GM21576 (cell line): ENCODE results near the gene UBE3A.

Experiments used
- ATAC-seq: cut with Tn5 transposase; IDR thresholded peaks from one replicate; pipeline ENCODE4 v1.9.1; 2021; ENCODE audit warnings: mild to moderate bottlenecking, moderate library complexity; ENCODE audit not compliant: unreplicated experiment

Gene UBE3A

DNA sequence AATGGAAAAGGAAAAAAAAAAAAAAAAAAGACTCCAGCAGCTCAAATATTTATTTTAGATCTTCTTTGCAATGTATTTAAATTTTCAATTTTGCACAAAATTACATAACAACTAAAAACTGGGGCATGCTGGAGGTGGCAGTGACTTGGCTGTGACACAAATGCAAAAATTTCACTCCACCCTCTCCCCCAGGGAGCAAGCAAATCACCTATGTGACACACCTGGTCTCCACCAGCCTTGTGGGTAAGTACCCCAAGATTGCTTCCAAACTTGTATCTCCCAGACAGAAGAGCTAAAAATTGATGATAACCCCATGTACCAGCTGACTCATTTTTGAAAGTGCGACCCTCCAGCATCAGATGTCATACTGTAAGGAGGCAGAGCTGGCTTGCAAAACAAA is 32.0 kb downstream of the UBE3A start:
- ATAC-seq, result no peak

DNA sequence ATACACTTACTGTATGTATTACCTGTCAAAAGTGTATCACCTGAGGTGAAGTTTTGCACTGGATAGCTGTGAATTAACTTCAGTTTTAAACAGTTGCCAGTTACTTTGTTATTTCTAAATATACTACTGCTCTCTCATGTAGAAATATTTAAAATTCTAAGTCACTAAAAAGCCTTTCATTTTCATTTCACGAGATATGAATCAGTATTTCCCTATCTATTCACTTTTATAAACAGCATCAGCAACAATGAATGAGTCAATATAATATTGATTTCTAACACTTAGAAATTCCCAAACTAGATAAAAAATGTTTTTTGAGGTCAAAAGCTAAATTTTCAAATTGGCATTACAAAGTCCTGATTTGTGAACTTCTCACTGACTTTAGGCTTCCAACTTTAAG is 32.6 kb downstream of the UBE3A start:
- no peak for ATAC-seq

GRCh38 chr15:25403771-25404170 is 35.1 kb downstream of the UBE3A start:
- ATAC-seq, result no peak

DNA sequence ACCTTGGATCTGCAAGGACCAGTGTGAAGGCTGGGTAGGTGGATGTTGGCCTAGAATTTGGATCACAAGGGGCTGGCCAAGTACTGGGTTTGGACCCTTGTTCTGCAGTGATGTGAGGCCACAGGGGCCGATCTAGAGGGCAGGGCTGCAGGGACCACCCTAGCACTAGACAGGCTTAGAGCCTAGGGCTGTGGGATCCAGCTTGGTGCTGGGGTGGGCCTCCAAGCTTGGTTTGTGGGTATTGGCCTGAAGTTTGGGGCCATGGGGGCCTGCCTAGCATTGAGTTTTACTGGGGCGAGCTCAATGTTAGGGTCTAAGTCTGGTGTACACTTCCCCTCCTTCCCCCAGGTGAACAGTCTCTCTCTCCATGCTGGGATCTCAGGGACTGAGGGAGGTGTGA is 36.5 kb downstream of the UBE3A start:
- no peak for ATAC-seq

GRCh38 chr15:25401501-25401900 is 37.3 kb downstream of the UBE3A start:
- no peak for ATAC-seq

DNA sequence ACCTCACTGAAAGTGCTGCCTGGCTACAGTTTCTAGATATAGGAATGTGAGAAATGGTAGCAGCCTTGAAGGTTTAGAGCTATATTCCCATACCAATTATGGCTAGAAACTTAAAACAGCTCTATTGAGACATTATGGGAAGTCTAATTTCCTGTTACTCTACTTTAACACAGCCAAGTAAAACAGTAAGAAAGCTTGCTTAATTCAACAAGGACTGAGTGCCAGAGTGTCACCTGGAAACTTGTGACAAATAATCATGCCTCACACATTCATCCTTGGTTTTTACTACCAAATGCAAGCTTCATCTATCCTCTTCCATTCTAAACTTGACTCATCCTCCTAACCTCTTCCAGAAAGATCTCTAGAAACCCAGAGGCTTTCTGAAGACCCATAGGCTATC is 41.7 kb downstream of the UBE3A start:
- ATAC-seq, result no peak

DNA sequence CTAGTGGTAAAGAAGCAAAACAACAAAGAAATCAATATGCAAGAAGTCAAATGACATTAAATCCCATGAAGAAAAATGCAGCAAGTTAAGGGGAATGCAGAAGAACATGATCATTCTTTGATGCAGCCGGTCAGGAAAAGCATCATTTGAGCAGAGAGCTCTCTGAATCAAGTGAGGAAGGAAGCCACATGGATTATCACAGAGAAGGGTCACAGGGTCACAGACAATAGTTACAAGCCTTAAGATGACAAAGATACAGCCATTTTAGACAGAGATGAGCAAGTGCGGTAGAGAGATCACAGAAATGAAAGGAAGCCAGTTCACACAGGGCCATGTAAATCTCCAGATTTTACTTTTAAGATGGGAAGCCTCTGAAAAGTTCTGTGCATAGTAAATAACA is 43.9 kb downstream of the UBE3A start:
- ATAC-seq, result no peak

- no peak for ATAC-seq
Measured at GRCh38 chr15:25392806-25393205, 46.0 kb downstream of the UBE3A start.

GRCh38 chr15:25391971-25392721 is 46.7 kb downstream of the UBE3A start:
- ATAC-seq, result no peak

GRCh38 chr15:25385986-25386385 is 52.8 kb downstream of the UBE3A start:
- ATAC-seq, result no peak

DNA sequence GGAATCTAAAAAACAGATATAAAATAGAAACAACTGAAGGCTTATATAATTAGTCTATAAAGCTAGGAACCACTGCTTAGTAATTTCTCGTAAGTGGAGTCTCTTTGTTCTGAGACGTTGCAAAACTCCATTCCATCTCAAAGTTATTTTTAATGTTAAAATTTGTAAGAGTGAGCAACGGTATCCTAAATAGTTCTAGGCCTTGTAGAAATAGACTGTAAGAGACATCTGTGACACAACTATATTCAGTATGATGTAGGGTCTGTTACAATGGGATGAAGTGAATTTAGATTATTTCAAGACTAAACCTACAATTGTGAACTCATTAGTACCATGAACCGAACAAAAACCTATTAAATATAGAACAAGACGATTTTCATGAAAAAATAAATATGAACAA is 57.2 kb downstream of the UBE3A start:
- no peak for ATAC-seq

GRCh38 chr15:25378501-25378901 is 60.3 kb downstream of the UBE3A start:
- no peak for ATAC-seq

GRCh38 chr15:25375557-25375956 is 63.3 kb downstream of the UBE3A start:
- no peak for ATAC-seq

DNA sequence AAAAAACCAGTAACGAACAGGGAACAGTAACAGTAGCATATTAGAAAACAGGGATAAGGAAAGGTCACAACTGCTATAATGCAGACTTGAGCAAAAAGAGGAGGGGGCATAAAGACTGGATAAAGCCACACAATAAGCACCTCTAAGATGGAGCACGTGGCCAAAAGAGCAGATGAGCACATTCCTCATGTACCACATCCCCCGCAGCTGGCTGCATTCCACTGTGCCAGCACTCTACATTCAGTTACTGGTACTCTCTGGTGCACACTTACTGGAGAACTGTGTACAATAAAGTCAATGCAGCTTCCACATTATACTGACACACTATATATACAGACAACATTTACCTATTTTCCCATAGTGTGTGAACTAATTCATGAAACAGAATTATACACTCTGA is 64.7 kb downstream of the UBE3A start:
- ATAC-seq, result no peak

- no peak for ATAC-seq
Measured at GRCh38 chr15:25372298-25372697, 66.5 kb downstream of the UBE3A start.

- no peak for ATAC-seq
Measured at GRCh38 chr15:25368850-25369249, 70.0 kb downstream of the UBE3A start.

GRCh38 chr15:25366058-25366457 is 72.8 kb downstream of the UBE3A start:
- ATAC-seq, result no peak

- no peak for ATAC-seq
Measured at GRCh38 chr15:25362545-25362944, 76.3 kb downstream of the UBE3A start.

DNA sequence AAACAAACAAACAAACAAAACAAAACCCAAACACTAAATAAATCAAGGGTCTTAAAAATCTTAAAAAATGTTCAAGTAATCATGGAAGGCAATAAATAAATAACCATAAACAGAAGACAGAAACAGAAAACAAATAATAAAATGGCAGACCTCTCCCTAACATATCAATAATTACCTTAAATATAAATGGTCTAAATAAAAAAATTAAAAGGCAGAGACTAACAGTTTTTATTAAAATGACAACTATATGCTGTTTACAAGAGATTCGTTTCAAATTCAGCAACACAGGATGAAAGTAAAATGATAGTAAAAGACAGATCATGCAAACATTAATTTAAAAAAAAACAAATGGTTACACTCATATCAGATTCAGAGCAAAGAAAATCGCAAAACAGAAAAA is 91.1 kb downstream of the UBE3A start:
- ATAC-seq, result no peak

GRCh38 chr15:25346371-25346770 is 92.5 kb downstream of the UBE3A start:
- no peak for ATAC-seq

DNA sequence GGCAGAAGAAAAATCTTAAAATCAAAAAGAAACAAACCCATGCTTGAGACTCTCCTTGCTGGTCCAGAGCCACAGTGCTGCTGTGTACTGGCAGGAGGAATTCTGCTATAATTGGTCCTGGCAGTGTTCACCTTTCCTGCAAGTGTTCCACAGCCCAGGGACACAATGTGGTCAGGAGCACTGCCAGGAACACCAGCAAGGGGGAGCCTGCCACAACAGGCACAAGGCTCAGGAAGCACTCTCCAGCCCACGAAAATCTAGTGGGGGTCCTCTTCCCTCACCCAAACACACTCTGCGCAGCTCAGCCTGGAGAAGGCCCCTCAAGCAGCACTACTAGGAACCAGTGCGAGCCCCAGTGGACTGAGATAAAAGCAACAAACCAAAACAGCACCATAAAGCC is 92.9 kb downstream of the UBE3A start:
- ATAC-seq, result no peak

DNA sequence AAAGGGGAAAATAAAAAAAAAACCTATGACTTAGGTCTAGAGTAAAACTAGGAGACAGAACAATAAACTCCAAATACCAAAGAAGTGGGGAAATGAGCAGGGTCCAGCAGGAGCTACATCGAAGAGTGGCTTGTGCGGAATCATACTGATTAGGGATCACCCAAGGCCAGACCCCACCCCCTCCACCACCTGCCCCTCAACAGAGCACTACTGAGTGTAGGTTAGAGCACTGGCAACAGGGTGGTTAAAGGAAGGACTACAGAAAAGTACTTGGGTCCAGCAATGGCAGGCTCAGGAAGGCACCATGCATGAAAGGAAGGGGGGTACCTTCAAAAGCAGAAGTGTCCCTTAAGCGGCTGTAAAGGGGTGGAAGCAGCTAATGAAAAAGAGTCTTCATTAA is 96.2 kb downstream of the UBE3A start:
- ATAC-seq, result no peak

- ATAC-seq, result no peak
Measured at GRCh38 chr15:25339431-25339830, 99.4 kb downstream of the UBE3A start.
